Endothelial cell of umbilical vein (primary cell): ENCODE data around the gene CCT6B. TPM values are rescaled to one million over a fixed set of nuclear protein-coding genes. Genes with fewer than 3 reads are reported as not detected.

Experiments used
- BruUV-seq: library from RNA; stranded (reverse); fragments of 400-500 nt; replicated peaks from 2 replicates; lab custom pipeline; 2021; lab: Mats Ljungman, UMichigan
- CTCF ChIA-PET: fragments of 300-600, 350-600 bp; sonication (Branson Sonifier 250); formaldehyde crosslinking; loops from one replicate; lab custom pipeline; 2021; ENCODE audit warnings: antibody characterized with exemption, inconsistent platforms; lab: Charles Lee
- POLR2A ChIA-PET: fragments of 300-600, 350-600 bp; sonication (Branson Sonifier 250); formaldehyde crosslinking; loops from one replicate; lab custom pipeline; 2021; ENCODE audit warnings: antibody characterized with exemption, inconsistent platforms; lab: Charles Lee
- DNase-seq: peaks from one replicate; pipeline ENCODE4 v3.0.0-alpha.2; 2011; ENCODE audit warnings: low read depth, low spot score
- FAIRE-seq: peaks from 2 replicates; lab custom pipeline; 2011; peaks lifted over from hg19 to GRCh38; lab: Jason Lieb, UNC
- H2AFZ ChIP-seq: 2 replicates; pipeline ENCODE4 v1.6.0; 2012; ENCODE audit warnings: low read depth, low read length, control low read depth, inconsistent platforms
- H3K27ac ChIP-seq: 2 replicates; pipeline ENCODE4 v1.5.1; 2011; ENCODE audit warnings: low read depth, mild to moderate bottlenecking, control low read depth, low read length, moderate library complexity; ENCODE audit not compliant: insufficient read depth
- H3K27me3 ChIP-seq, 2 experiments: 2 replicates each; pipeline versions ENCODE4 v1.6.0 to v1.6.1; 2011; ENCODE audit warnings: low read length in 2 of 2, mixed read lengths in 1 of 2; ENCODE audit not compliant: control insufficient read depth in 2 of 2, insufficient read depth in 2 of 2
- H3K36me3 ChIP-seq, 2 experiments: 2 replicates in 1 of 2; 3 replicates in 1 of 2; pipeline ENCODE4 v1.5.1; 2011; ENCODE audit warnings: low read length in 2 of 2, mild to moderate bottlenecking in 1 of 2, moderate library complexity in 1 of 2; ENCODE audit not compliant: control insufficient read depth in 2 of 2, insufficient read depth in 2 of 2; ENCODE audit errors: extremely low read depth in 1 of 2
- H3K4me1 ChIP-seq: 3 replicates; pipeline ENCODE4 v1.5.1; 2011; ENCODE audit warnings: mild to moderate bottlenecking, low read length; ENCODE audit not compliant: control insufficient read depth, insufficient read depth; ENCODE audit errors: extremely low read depth
- H3K4me2 ChIP-seq: 2 replicates; pipeline ENCODE4 v1.6.1; 2011; ENCODE audit warnings: low read length, control low read depth, mixed read lengths; ENCODE audit not compliant: insufficient read depth
- H3K4me3 ChIP-seq, 3 experiments: fragments of 200-600 bp in 1 of 3; sonication (generic), shearing (Covaris generic) in 1 of 3; replicated peaks in 1 of 3; 2 replicates each; pipeline ENCODE4 v1.5.1; 2011 to 2016; ENCODE audit warnings: control low read depth in 3 of 3, low read length in 3 of 3, mild to moderate bottlenecking in 2 of 3, inconsistent platforms in 1 of 3, low read depth in 1 of 3, moderate library complexity in 1 of 3; ENCODE audit not compliant: insufficient read depth in 1 of 3
- H3K79me2 ChIP-seq: 2 replicates; pipeline ENCODE4 v1.6.0; 2012; ENCODE audit warnings: low read length, inconsistent platforms; ENCODE audit not compliant: control insufficient read depth, insufficient read depth
- H3K9ac ChIP-seq: replicated peaks from 2 replicates; pipeline ENCODE3; 2011; ENCODE audit warnings: low read length, control low read depth; ENCODE audit not compliant: insufficient read depth; ENCODE audit errors: extremely low read depth
- H3K9me1 ChIP-seq: replicated peaks from 3 replicates; pipeline ENCODE4 v1.6.0; 2011; ENCODE audit warnings: mild to moderate bottlenecking, low read length; ENCODE audit not compliant: control insufficient read depth, insufficient read depth; ENCODE audit errors: extremely low read depth
- H3K9me3 ChIP-seq: replicated peaks from 2 replicates; pipeline ENCODE4 v1.5.1; 2012; ENCODE audit warnings: low read length, inconsistent platforms; ENCODE audit not compliant: control insufficient read depth, insufficient read depth
- H4K20me1 ChIP-seq: replicated peaks from 2 replicates; pipeline ENCODE3; 2011; ENCODE audit warnings: mild to moderate bottlenecking, low read length; ENCODE audit not compliant: control insufficient read depth, insufficient read depth; ENCODE audit errors: extremely low read depth
- CTCF ChIP-seq, 2 donors: IDR thresholded peaks; 1 replicate in 1 of 2; 2 replicates in 1 of 2; pipeline ENCODE4 v1.5.1; 2011; ENCODE audit warnings: low read length in 2 of 2, mild to moderate bottlenecking in 2 of 2, moderate library complexity in 2 of 2, control low read depth in 1 of 2, inconsistent platforms in 1 of 2, low read depth in 1 of 2; ENCODE audit not compliant: insufficient read depth in 1 of 2; ENCODE audit errors: extremely low read depth in 1 of 2
- EZH2 ChIP-seq: IDR thresholded peaks from 2 replicates; pipeline ENCODE4 v1.6.1; 2012; ENCODE audit warnings: borderline replicate concordance, low read depth, mild to moderate bottlenecking, moderate library complexity, low read length, inconsistent platforms; ENCODE audit not compliant: severe bottlenecking
- FOS ChIP-seq: IDR thresholded peaks from 2 replicates; pipeline ENCODE4 v1.6.1; 2011; ENCODE audit warnings: mild to moderate bottlenecking, low read length, moderate library complexity, borderline replicate concordance; ENCODE audit not compliant: insufficient read depth
- GATA2 ChIP-seq: IDR thresholded peaks from 2 replicates; pipeline ENCODE4 v1.7.0; 2011; ENCODE audit warnings: low read depth, mild to moderate bottlenecking, moderate library complexity, mixed read lengths, low read length; ENCODE audit not compliant: insufficient read length, insufficient read depth
- JUN ChIP-seq: IDR thresholded peaks from 2 replicates; pipeline ENCODE4 v1.6.1; 2011; ENCODE audit warnings: borderline replicate concordance, low read depth; ENCODE audit not compliant: insufficient read length, insufficient read depth
- MAX ChIP-seq: IDR thresholded peaks from 2 replicates; pipeline ENCODE4 v1.6.1; 2011; ENCODE audit not compliant: insufficient read depth, insufficient read length
- MYC ChIP-seq: IDR thresholded peaks from one replicate; pipeline ENCODE4 v1.6.1; 2011; ENCODE audit warnings: mild to moderate bottlenecking, low read depth, low read length
- POLR2A ChIP-seq: IDR thresholded peaks from 2 replicates; pipeline ENCODE4 v1.6.1; 2012; ENCODE audit warnings: low read depth, mild to moderate bottlenecking, control low read depth, low read length
- POLR2AphosphoS5 ChIP-seq: IDR thresholded peaks from 2 replicates; pipeline ENCODE4 v1.6.1; 2012; ENCODE audit warnings: low read depth, mild to moderate bottlenecking, control low read depth, low read length, moderate library complexity; ENCODE audit not compliant: insufficient read depth
- dilution Hi-C: fragments of 300-500 bp; cut with MboI; formaldehyde crosslinking; loops from one replicate; pipeline ENCODE4 v1.15.0; 2019; ENCODE audit warnings: low sequenced_read_pairs; ENCODE audit not compliant: extremely low pct_ligation_motif_present
- intact Hi-C: fragments of 100-400 bp; cut with micrococcal nuclease; formaldehyde crosslinking; loops from one replicate; pipeline ENCODE4 v1.10.0; 2022
- polyA plus RNA-seq, 4 experiments: library from polyadenylated mRNA; depleted of rRNA in 3 of 4; stranded (reverse) in 3 of 4; unstranded in 1 of 4; fragments of >200 nt; gene quantifications; 2 replicates each; pipeline versions ENCODE4 v1.2.1 to v1.2.3, GENCODE V29; 2011 to 2012; ENCODE audit warnings: missing spikeins in 1 of 4
- total RNA-seq: library from RNA; stranded (reverse); gene quantifications from 2 replicates; pipeline ENCODE4 v1.2.3, GENCODE V29; 2021

The CCT6B gene
- total and polyA plus RNA-seq, 2 donors (not counting 3 experiments of a cell fraction or from before 2014, with no cell fraction given), result 0.35 to 1.6 TPM

GRCh38 chr17:34979153-34979552 lies 17.9 kb upstream of the CCT6B start:
- no peak for DNase-seq
- dilution Hi-C loops (loop anchor here (25.0 kb wide), 1 partner anchor 133 kb away; the partner anchor contains the start of genes FNDC8 and RAD51D), intact Hi-C loops (no loop called here)
- TF ChIP-seq GATA2 (no peak), MYC (no peak), MAX (no peak), JUN (no peak), EZH2 (no peak), POLR2A (no peak), POLR2AphosphoS5 (no peak), CTCF (IDR thresholded peaks at IDR 0.05; ENCODE audit: extremely low read depth in 1 of 2, insufficient read depth in 1 of 2, low read depth in 1 of 2, low read length in 2 of 2) (no peak), FOS (no peak)
- no peak overlapping the region for H3K4me2 ChIP-seq
- peaks cover 19% of the 10 kb centered on the region for H3K4me1 ChIP-seq
- ChIA-PET CTCF (interaction anchor here (1.2 kb wide), 1 partner anchor 17 kb away, joined by 4 read pairs; no protein-coding TSS in a partner anchor), POLR2A (no interaction called here)
- no peak overlapping the region for H3K9ac ChIP-seq
- no peaks in the 10 kb centered on the region for H4K20me1 ChIP-seq
- H2AFZ ChIP-seq, result no peak overlapping the region
- BruUV-seq, result no TSS peak
- no peak overlapping the region for H3K4me3 ChIP-seq
- H3K9me3 ChIP-seq, result no peaks in the 10 kb centered on the region
- peaks cover 22% of the 10 kb centered on the region for H3K79me2 ChIP-seq
- H3K27me3 ChIP-seq, result no peaks in the 10 kb centered on the region
- H3K27ac ChIP-seq, result no peak overlapping the region
- no peaks in the 10 kb centered on the region for H3K9me1 ChIP-seq
- no peaks in the 10 kb centered on the region for H3K36me3 ChIP-seq
- FAIRE-seq, result no peak
